ENCODE measurements around the gene PCBP3. TPM values are rescaled to one million over a fixed set of nuclear protein-coding genes. Genes with fewer than 3 reads are reported as not detected.
A peak's percentile ranks its signal among the peaks of the same experiment; 100 is the strongest.
"Not testable (repeated sequence)": the region's sequence is repeated elsewhere in the genome, so short reads cannot be mapped to it uniquely, and the experiment has no call there.

The PCBP3 gene
- total RNA-seq, 2 experiments from 2014 or later = 3.4 to 3.9 TPM

DNA sequence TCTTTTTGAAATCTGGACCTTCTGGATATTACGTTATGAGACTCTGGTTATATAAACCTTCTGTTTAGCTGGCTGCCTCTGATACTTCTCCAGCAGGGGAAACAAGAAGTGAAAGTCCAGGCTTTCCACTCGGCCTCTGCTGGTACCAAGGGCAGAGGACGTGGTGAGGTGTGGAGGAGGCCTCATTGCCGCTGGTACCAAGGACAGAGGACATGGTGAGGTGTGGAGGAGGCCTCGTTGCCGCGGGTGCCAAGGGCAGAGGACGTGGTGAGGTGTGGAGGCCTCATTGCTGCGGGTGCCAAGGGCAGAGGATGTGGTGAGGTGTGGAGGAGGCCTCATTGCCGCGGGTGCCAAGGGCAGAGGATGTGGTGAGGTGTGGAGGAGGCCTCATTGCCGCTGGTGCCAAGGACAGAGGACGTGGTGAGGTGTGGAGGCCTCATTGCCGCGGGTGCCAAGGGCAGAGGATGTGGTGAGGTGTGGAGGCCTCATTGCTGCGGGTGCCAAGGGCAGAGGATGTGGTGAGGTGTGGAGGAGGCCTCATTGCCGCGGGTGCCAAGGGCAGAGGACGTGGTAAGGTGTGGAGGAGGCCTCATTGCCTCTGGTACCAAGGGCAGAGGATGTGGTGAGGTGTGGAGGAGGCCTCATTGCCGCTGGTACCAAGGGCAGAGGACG, 242.5 kb downstream of the PCBP3 start:
- H3K36me3 Mint-ChIP-seq (ENCODE audit: low read depth); CTCF ChIA-PET; H3K9me3 Mint-ChIP-seq: not testable (repeated sequence)
- peak; percentile 81 for DNase-seq
- H3K27ac Mint-ChIP-seq = peak overlapping the region; percentile 73
- POLR2A ChIA-PET = interaction anchor here (0.6 to 1.3 kb wide), 3 partner anchors 67 to 107 kb away, joined by 3 to 4 read pairs (median 3); no protein-coding TSS in a partner anchor
- peaks cover 56% of the 10 kb centered on the region for H3K4me1 Mint-ChIP-seq
- H3K27me3 Mint-ChIP-seq = peaks cover 47% of the 10 kb centered on the region
- H3K4me3 Mint-ChIP-seq = peak overlapping the region; percentile 45

DNA sequence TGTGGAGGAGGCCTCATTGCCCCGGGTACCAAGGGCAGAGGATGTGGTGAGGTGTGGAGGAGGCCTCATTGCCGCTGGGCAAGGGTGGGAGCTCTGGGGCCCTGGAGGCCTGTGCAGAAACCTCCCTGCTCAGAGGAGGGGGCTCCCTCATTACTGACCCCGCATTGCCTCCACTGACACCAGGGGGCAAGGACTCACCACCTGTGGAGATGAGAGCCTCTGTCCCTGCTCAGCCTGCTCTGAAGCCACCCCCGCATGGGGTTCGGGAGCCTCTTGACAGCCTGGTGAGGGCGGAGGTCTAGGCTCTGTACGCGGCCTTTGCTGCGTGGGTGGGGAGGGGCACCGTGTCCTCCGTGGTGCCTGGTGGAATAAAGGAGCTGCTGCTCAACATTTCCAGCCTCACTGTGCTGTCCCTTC, 243.1 kb downstream of the PCBP3 start:
- H3K4me3 Mint-ChIP-seq = no peak overlapping the region
- H3K27me3 Mint-ChIP-seq = peaks cover 47% of the 10 kb centered on the region
- peaks cover 60% of the 10 kb centered on the region for H3K4me1 Mint-ChIP-seq
- ChIA-PET CTCF (no interaction called here), POLR2A (interaction anchor here (0.6 to 1.3 kb wide), 2 partner anchors 68 to 93 kb away, joined by 3 to 4 read pairs; no protein-coding TSS in a partner anchor)
- no peak for DNase-seq
- peaks cover 6% of the 10 kb centered on the region for H3K36me3 Mint-ChIP-seq (ENCODE audit: low read depth)
- peaks cover 3% of the 10 kb centered on the region for H3K9me3 Mint-ChIP-seq
- peak overlapping the region; percentile 73 for H3K27ac Mint-ChIP-seq

DNA sequence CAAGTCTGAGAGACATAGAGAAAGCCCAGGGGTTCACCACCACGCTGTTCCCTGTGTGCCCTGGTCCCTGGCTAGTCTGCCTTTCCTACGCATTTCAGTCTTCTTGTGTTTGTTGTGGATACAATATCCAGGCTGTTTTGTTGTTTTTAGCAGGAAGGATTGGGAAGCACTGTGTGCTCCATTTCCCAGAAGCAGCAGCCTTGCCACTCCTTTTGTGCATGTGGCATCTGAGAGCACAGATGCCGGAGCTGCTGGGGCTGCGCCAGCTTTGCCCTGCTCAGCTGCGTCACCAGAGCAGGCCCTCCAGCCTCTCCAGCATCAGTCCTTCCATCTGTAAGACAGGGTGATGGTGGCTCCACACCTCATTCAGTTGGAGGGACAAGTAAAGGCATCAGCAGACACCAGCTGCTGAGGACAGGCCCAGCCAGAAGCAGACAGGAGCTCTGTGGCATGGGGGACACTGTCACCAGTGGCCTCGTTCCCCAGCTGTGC, 243.6 kb downstream of the PCBP3 start:
- Mint-ChIP-seq H3K4me1 (peaks cover 63% of the 10 kb centered on the region), H3K4me3 (no peak overlapping the region)
- CTCF ChIA-PET = no interaction called here

DNA sequence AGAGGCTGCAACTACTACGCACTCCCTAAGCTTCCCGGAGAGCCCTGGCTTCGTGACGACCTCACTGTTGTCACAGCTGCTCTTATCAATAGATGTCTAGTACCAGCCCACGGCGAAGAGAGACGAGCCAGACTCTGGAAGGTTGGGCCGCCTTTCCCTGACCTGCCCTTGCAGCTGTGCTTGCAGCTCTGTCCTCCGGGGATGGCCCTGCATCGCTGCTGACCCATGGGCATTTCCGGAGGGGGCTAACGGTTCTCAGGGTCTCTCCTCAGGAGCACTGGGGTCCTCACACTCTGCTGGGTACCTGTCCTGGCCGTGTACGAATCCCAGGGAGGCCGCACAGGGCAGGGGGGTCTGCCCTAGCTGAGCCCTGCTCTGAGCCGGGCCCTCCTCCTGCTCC, 244.3 kb downstream of the PCBP3 start:
- H3K4me3 Mint-ChIP-seq = no peak overlapping the region
- peaks cover 6% of the 10 kb centered on the region for H3K36me3 Mint-ChIP-seq (ENCODE audit: low read depth)
- no peak overlapping the region for H3K27ac Mint-ChIP-seq
- CTCF ChIA-PET = interaction anchor here (1.3 kb wide), 1 partner anchor 256 kb away, joined by 3 read pairs; no protein-coding TSS in a partner anchor
- peaks cover 38% of the 10 kb centered on the region for H3K27me3 Mint-ChIP-seq
- POLR2A ChIA-PET = no interaction called here
- peaks cover 3% of the 10 kb centered on the region for H3K9me3 Mint-ChIP-seq
- no peak for DNase-seq
- H3K4me1 Mint-ChIP-seq = peaks cover 64% of the 10 kb centered on the region

More for the DNA sequence above, 243.6 kb downstream of the PCBP3 start:
- peaks cover 6% of the 10 kb centered on the region for H3K36me3 Mint-ChIP-seq (ENCODE audit: low read depth)
- no peak for DNase-seq
- peaks cover 3% of the 10 kb centered on the region for H3K9me3 Mint-ChIP-seq
- H3K27me3 Mint-ChIP-seq = peaks cover 43% of the 10 kb centered on the region
- POLR2A ChIA-PET = interaction anchor here (0.6 to 1.3 kb wide), 2 partner anchors 68 to 93 kb away, joined by 3 to 4 read pairs; no protein-coding TSS in a partner anchor
- H3K27ac Mint-ChIP-seq = peak overlapping the region; percentile 73

DNA sequence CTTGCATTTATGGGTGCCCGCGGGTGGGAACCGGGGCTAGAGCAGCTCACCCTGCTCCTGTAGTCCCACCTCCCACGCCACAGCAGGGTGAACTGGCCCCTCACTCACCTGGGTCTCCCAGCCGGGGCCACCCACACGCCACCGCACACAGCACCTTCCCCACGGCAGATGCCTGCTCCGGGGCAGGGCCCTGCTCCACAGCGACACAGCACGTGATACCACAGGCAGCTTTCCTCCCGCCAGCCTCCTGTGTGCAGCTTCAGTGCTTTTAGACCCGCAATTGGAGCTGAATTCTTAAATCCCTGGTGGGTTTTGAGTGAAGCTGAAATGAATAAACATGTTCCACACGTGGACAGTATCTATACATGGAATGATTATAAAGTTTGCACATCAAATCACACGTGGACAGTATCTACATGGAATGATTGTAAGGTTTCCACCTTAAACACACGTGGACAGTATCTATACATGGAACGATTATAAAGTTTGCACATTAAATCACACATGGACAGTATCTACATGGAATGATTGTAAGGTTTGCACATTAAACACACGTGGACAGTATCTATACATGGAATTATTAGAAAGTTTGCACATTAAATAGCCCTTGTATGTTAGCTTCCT, 245.0 kb downstream of the PCBP3 start:
- no peak for DNase-seq
- no peak overlapping the region for H3K4me3 Mint-ChIP-seq
- ChIA-PET POLR2A (interaction anchor here (0.8 kb wide), 1 partner anchor 8 kb away, joined by 3 read pairs; no protein-coding TSS in a partner anchor), CTCF (interaction anchor here (1.2 to 1.3 kb wide), 2 partner anchors 9 to 255 kb away, joined by 3 to 5 read pairs; no protein-coding TSS in a partner anchor)
- H3K27me3 Mint-ChIP-seq = peaks cover 32% of the 10 kb centered on the region
- H3K27ac Mint-ChIP-seq = no peak overlapping the region
- H3K9me3 Mint-ChIP-seq = peaks cover 3% of the 10 kb centered on the region
- H3K36me3 Mint-ChIP-seq (ENCODE audit: low read depth) = peaks cover 6% of the 10 kb centered on the region
- H3K4me1 Mint-ChIP-seq = peaks cover 60% of the 10 kb centered on the region

DNA sequence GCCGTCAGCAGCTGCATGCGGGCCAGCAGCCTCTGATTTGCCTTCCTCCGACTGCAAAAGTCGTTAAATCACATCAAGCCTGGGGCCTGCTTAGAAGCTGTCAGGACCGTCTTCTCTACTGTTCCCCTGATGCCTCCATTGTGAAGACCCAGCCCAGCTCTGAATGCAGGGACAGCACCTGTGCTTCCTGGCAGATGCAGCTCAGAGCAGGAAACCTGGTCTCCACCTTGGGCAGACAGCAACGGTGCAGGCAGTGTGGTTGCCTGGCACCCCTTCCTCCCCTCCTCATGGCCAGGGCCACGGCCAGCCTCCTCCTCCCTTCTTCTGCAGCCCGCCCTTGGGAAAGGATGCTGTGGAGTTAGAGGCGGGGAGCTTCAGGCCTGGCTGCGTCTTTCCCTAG, 245.7 kb downstream of the PCBP3 start:
- H3K36me3 Mint-ChIP-seq (ENCODE audit: low read depth) = peaks cover 6% of the 10 kb centered on the region
- ChIA-PET CTCF (interaction anchor here (1.2 to 1.3 kb wide), 2 partner anchors 10 to 255 kb away, joined by 3 to 5 read pairs; no protein-coding TSS in a partner anchor), POLR2A (interaction anchor here (0.8 kb wide), 1 partner anchor 8 kb away, joined by 3 read pairs; no protein-coding TSS in a partner anchor)
- H3K4me1 Mint-ChIP-seq = peaks cover 57% of the 10 kb centered on the region
- no peak overlapping the region for H3K27ac Mint-ChIP-seq
- peaks cover 3% of the 10 kb centered on the region for H3K9me3 Mint-ChIP-seq
- H3K4me3 Mint-ChIP-seq = no peak overlapping the region
- no peak for DNase-seq
- peaks cover 32% of the 10 kb centered on the region for H3K27me3 Mint-ChIP-seq

DNA sequence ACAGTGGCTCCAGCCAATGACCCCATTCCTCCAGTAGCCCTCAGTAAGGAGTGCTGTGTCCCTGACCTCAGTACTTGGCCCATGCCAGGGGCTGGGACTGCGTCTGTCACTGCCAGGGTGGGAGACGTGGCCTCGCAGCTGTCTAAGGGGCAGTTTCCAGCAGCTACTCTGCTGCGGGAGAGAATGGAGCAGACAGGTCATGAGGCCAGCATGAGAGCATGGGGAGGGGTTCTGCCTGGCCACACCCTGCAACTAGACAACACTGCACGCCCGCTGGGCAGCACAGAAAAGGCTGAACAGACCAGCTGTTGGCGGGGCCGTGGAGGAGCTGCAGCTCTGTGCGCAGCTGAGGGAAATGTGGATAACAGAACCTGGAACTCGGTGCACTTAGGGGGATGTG, 246.4 kb downstream of the PCBP3 start:
- ChIA-PET POLR2A (no interaction called here), CTCF (interaction anchor here (1.2 kb wide), 1 partner anchor 11 kb away, joined by 5 read pairs; no protein-coding TSS in a partner anchor)
- Mint-ChIP-seq H3K4me3 (no peak overlapping the region), H3K36me3 (ENCODE audit: low read depth) (peaks cover 6% of the 10 kb centered on the region), H3K27ac (no peak overlapping the region), H3K4me1 (peaks cover 54% of the 10 kb centered on the region), H3K27me3 (peaks cover 31% of the 10 kb centered on the region), H3K9me3 (peaks cover 3% of the 10 kb centered on the region)
- DNase-seq = no peak

DNA sequence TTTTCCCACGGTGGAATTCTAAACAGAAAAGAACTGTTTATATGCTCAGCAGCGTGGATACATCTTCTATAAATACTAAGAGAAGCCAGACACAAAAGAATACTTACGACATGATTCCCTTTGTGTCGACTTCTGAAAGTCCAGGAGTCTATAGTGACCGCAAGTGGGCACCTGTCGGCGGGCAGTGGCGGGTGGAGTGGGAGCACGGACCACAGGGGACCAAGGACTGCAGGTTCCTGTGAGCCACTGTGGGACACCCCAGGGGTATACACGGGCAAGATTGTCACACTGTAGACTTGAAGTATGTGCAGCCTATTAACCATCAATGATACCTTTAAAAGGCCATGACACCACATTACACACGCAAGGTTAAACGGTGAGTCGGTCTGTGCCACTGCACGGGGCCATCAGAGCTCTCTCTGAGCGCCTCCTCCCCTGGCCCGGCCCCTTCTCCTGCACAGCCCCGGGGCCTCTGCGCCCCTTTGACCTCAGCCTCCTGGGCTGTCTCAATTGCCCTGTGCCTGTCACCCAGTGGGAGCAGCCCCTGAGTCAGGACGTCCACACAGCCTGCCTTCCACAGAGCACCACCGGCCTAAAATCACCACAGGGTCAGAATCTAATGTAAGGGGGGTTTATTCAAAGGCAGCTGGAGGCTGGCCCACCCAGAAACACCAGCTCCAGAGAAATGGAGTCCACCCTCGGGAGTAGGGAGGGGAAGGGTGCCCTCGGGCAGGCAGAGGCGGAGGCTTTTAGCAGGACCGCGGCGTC, 248.0 kb downstream of the PCBP3 start:
- H3K36me3 Mint-ChIP-seq (ENCODE audit: low read depth) = no peaks in the 10 kb centered on the region
- CTCF ChIA-PET = interaction anchor here (0.6 kb wide), 1 partner anchor 82 kb away, joined by 3 read pairs; no protein-coding TSS in a partner anchor
- no peak overlapping the region for H3K4me3 Mint-ChIP-seq
- peaks cover 28% of the 10 kb centered on the region for H3K27me3 Mint-ChIP-seq
- DNase-seq = no peak
- peaks cover 38% of the 10 kb centered on the region for H3K4me1 Mint-ChIP-seq
- peak overlapping the region; percentile 52 for H3K27ac Mint-ChIP-seq
- no peaks in the 10 kb centered on the region for H3K9me3 Mint-ChIP-seq
- POLR2A ChIA-PET = no interaction called here

DNA sequence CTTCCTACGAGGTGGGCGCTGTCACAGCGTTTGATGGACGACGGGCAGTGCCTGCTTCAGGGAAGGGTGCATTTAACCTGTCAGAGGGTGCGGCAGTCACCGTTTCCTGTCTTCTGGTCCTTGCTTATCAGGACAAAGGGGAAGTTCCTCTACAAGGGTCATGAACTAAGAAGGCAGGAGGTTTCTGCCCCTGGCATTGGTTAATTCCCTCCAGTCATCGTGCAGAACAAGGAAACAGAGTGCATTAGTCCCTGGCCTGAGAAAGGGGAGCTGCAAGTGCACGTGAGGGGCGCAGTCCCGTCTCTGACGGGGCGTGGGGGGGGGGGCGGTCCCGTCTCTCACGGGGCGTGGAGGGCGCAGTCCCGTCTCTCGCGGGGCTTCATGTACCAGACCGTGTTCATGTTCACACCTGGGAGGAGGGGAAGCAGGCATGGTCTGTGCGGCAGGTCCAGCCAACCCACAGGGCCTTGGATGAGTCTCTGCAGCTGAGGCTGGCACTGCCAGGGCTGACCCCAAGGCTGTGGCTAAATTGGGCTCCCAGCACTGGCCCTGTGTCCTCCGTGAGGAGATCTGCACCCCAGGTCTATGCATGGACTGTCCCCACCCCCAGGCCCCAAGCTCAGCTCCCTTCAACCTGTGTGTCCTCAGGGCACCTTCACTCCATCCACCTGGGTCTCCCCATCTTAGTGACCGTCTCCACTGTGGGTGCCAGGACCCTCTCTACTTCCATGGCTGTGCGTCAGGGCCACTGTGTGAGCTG, 248.8 kb downstream of the PCBP3 start:
- Mint-ChIP-seq H3K36me3 (ENCODE audit: low read depth) (no peaks in the 10 kb centered on the region), H3K27ac (peak overlapping the region; percentile 52)
- CTCF ChIA-PET = interaction anchor here (0.6 kb wide), 1 partner anchor 81 kb away, joined by 3 read pairs; no protein-coding TSS in a partner anchor

DNA sequence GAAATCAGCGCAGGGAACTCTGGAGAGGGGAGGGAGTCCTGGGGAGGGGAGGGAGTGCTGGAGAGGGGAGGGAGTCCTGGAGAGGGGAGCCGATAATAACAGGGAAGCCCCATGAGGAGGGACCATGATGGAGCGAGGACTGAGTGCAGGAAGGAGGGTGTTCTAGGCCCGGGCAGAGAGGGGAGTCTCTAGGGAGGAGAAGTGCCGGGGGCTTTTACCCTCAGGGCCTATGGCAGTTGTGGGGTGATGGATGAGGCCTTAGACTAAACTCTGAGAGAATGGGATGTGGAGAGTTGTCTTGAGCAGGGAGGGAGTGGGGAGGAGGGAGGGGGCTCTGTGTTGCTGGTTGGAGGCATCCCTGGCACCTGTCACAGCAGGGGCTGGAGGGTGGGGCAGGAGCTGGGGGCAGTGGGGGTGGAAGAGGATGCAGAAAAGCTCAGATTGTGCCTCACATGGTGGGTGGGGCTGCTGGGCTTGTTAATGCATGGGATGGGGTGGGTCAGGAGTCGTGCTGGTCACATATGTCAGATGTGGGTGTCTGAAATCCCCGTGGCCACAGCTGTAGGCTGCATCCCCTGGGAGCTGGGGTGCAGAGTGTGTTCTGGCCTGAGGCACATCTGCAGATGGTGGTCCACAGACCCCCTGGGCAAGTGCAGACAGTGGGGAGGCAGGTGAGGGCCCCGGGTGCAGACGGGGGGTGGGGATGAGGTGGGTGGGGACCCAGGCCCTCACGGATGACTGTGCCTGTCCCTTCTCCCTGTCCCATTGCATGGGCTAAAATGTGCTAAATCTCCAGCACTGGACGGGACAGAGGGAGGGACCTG, 249.6 kb downstream of the PCBP3 start:
- ChIA-PET POLR2A (no interaction called here), CTCF (no interaction called here)
- no peak overlapping the region for H3K27ac Mint-ChIP-seq
- no peaks in the 10 kb centered on the region for H3K9me3 Mint-ChIP-seq
- H3K4me3 Mint-ChIP-seq = no peak overlapping the region
- peaks cover 28% of the 10 kb centered on the region for H3K27me3 Mint-ChIP-seq
- H3K36me3 Mint-ChIP-seq (ENCODE audit: low read depth) = no peaks in the 10 kb centered on the region
- H3K4me1 Mint-ChIP-seq = peaks cover 26% of the 10 kb centered on the region
- no peak for DNase-seq

More for the DNA sequence above, 248.8 kb downstream of the PCBP3 start:
- Mint-ChIP-seq H3K9me3 (no peaks in the 10 kb centered on the region), H3K4me1 (peaks cover 30% of the 10 kb centered on the region), H3K4me3 (peak overlapping the region; percentile 47), H3K27me3 (peaks cover 28% of the 10 kb centered on the region)
- peak; percentile 45 for DNase-seq
- POLR2A ChIA-PET = no interaction called here

DNA sequence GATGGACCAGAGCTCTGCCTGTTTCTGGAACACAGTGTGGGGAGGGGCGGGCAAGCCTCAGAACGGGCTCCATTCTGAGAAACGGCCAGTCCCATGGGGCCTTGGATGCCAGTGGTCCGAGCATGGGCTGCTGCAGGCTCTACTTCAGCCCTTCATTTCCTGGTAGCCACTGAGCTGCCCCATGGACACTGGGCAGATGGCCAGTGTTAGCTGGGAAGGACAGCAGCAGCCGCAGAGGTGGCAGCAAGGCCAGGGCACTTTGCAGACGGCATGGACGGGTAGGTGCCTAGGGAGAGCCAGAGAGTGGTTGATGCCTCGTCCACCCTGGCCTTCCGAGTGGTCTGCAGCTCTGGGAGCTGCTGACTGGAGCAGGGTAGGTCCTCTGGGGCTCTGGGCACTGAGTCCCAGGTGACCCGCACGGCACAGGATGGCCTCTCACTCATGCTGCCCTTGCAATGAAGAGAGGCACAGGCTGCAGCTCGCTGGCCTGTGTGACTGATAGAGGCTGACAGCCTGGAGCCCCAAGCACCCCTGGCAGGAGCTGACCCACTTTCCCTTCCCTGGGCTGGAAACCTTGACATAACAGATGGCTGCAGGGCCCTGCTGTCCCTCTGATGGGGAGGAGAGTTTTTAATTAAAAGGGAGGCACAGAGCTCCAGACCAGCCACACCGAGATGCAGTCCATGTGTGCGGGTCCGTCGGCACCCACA, 250.4 kb downstream of the PCBP3 start:
- Mint-ChIP-seq H3K27me3 (peaks cover 21% of the 10 kb centered on the region), H3K4me3 (no peak overlapping the region), H3K9me3 (no peaks in the 10 kb centered on the region), H3K36me3 (ENCODE audit: low read depth) (no peaks in the 10 kb centered on the region), H3K27ac (no peak overlapping the region), H3K4me1 (peaks cover 24% of the 10 kb centered on the region)
- no peak for DNase-seq
- POLR2A ChIA-PET = no interaction called here
- CTCF ChIA-PET = no interaction called here
